ENCODE measurements around the gene EFCAB12. TPM values are rescaled to one million over a fixed set of nuclear protein-coding genes. Genes with fewer than 3 reads are reported as not detected.

The EFCAB12 gene
- total and polyA plus RNA-seq, 2 of the 13 experiments (the other 11 are each of a cell fraction or from before 2014, with no cell fraction given): 0.31 to 2.4 TPM

- TF ChIP-seq PAF1 (CRISPR knock-in tag; IDR thresholded peaks at IDR 0.05) (no peak), THYN1 (CRISPR knock-in tag; IDR thresholded peaks at IDR 0.05; ENCODE audit: borderline replicate concordance, low read depth) (no peak), JDP2 (CRISPR knock-in tag; IDR thresholded peaks at IDR 0.05; ENCODE audit: borderline replicate concordance) (no peak), U2AF2 (IDR thresholded peaks at IDR 0.05; ENCODE audit: low read depth, low read length) (no peak), SMYD3 (CRISPR knock-in tag; IDR thresholded peaks at IDR 0.05) (no peak)
Measured at GRCh38 chr3:129474984-129475804, 46.8 kb upstream of the EFCAB12 start (continued).

DNA sequence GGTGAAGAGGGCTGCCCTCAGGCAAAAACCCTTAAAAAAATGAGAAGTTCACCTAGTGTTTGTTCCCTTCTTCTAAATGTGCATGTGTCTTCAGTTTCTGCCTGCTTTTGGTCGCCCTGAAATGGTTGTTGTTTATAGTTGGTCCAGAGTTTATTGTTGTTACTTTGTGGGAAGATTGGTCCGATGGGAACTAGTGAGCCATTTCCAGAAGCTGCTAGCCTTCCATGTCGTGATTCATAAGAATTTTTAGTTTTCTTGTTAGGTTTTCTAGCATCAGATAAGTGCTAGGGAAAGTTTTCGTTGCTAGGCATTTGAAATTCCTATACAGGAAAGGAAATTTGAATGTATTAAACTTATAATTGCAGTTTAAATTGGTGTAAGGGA is 45.3 kb upstream of the EFCAB12 start:
- H3K4me2 ChIP-seq (ENCODE audit: low read depth, low read length): no peak overlapping the region
- POLR2A ChIA-PET: no interaction called here
- H3K9me3 ChIP-seq (ENCODE audit: low read length): no peaks in the 10 kb centered on the region
- H3K36me3 ChIP-seq (replicated peaks in 1 of 2; ENCODE audit: control insufficient read depth in 1 of 2, insufficient read depth in 2 of 2, low read length in 2 of 2): peaks cover 10 to 19% of the 10 kb centered on the region in 2 experiments
- TF ChIP-seq SOX6 (IDR thresholded peaks at IDR 0.05) (no peak), SOX6 (CRISPR knock-in tag; IDR thresholded peaks at IDR 0.05) (no peak), ZBTB43 (CRISPR knock-in tag; conservative IDR thresholded peaks at IDR 0.05) (no peak), TGIF2 (CRISPR knock-in tag; IDR thresholded peaks at IDR 0.05) (no peak), STAT5B (CRISPR knock-in tag; IDR thresholded peaks at IDR 0.05) (no peak)
- no peaks in the 10 kb centered on the region for H3K27me3 ChIP-seq (ENCODE audit: control insufficient read depth in 1 of 2, insufficient read depth in 2 of 2, low read length in 2 of 2)
- no peak for FAIRE-seq
- in situ Hi-C loops (cut with HindIII; ENCODE audit: extremely low pct_ligation_motif_present, low pct_unique_long_range_greater_than_20kb): no loop called here
- CTCF ChIA-PET (ENCODE audit: low intra/inter-chr PET ratio, low total read pairs): no interaction called here
- peaks cover 17% of the 10 kb centered on the region for H3K4me1 ChIP-seq (ENCODE audit: insufficient read depth, low read length)
- no peak for ATAC-seq
- H3K79me2 ChIP-seq (ENCODE audit: insufficient read depth, low read length): no peaks in the 10 kb centered on the region
- intact Hi-C loops (cut with micrococcal nuclease; ENCODE audit: unreplicated experiment): no loop called here
- H3K9ac ChIP-seq (ENCODE audit: insufficient read depth, low read depth, low read length): no peak overlapping the region
- WGBS (ENCODE audit: low lambda C conversion rate): 81% methylated on average over 4 of the region's 4 CpGs
- no peak overlapping the region for H3K4me3 ChIP-seq (replicated peaks in 1 of 3; ENCODE audit: insufficient read depth in 1 of 3, low read depth in 2 of 3, low read length in 3 of 3)
- BruUV-seq (replicated peaks): no TSS peak
- no peaks in the 10 kb centered on the region for H4K20me1 ChIP-seq (ENCODE audit: insufficient read depth, low read length)
- H2AFZ ChIP-seq (ENCODE audit: low read length): no peak overlapping the region
- no peak overlapping the region for H3K27ac ChIP-seq (ENCODE audit: extremely low read length, insufficient read depth, low read length)
- no peak for DNase-seq (ENCODE audit: low spot score)

Measured in HepG2 (cell line).